Neuronal stem cell (in vitro differentiated cells): ENCODE data around the gene GRIA1. TPM values are rescaled to one million over a fixed set of nuclear protein-coding genes. Genes with fewer than 3 reads are reported as not detected.
"Not testable (repeated sequence)": the region's sequence is repeated elsewhere in the genome, so short reads cannot be mapped to it uniquely, and the experiment has no call there.

Source experiments
- DNase-seq: peaks from one replicate; pipeline ENCODE4 v3.0.0-alpha.2; 2013; ENCODE audit warnings: low spot score
- H2AFZ ChIP-seq: one replicate; pipeline ENCODE4 v1.6.1; 2013; ENCODE audit warnings: mild to moderate bottlenecking, low read length, inconsistent platforms
- H2AK5ac ChIP-seq: 2 replicates; pipeline ENCODE4 v1.6.1; 2013; ENCODE audit warnings: low read depth, mild to moderate bottlenecking, inconsistent platforms, low read length, moderate library complexity, mixed read lengths
- H2BK120ac ChIP-seq: 2 replicates; pipeline ENCODE4 v1.6.1; 2013; ENCODE audit warnings: low read depth, mild to moderate bottlenecking, inconsistent platforms, low read length, moderate library complexity, mixed read lengths
- H2BK12ac ChIP-seq: one replicate; pipeline ENCODE4 v1.6.1; 2013; ENCODE audit warnings: low read length, inconsistent platforms
- H2BK15ac ChIP-seq: 2 replicates; pipeline ENCODE4 v1.6.1; 2013; ENCODE audit warnings: mild to moderate bottlenecking, low read length, inconsistent platforms, mixed read lengths
- H2BK5ac ChIP-seq: one replicate; pipeline ENCODE4 v1.6.1; 2013; ENCODE audit warnings: inconsistent platforms, mild to moderate bottlenecking, low read length, moderate library complexity
- H3K14ac ChIP-seq: one replicate; pipeline ENCODE4 v1.6.1; 2013; ENCODE audit warnings: low read length, inconsistent platforms
- H3K18ac ChIP-seq: 2 replicates; pipeline ENCODE4 v1.6.1; 2013; ENCODE audit warnings: low read length, inconsistent platforms
- H3K23ac ChIP-seq: 2 replicates; pipeline ENCODE4 v1.6.1; 2013; ENCODE audit warnings: low read depth, mild to moderate bottlenecking, mixed read lengths, low read length, inconsistent platforms; ENCODE audit not compliant: poor library complexity
- H3K27ac ChIP-seq: replicated peaks from 3 replicates; pipeline ENCODE4 v1.5.1; 2013; ENCODE audit warnings: low read length, inconsistent platforms
- H3K27me3 ChIP-seq, 3 experiments: 2 replicates each; pipeline ENCODE4 v1.6.1; 2013; ENCODE audit warnings: low read length in 3 of 3, mild to moderate bottlenecking in 2 of 3, inconsistent platforms in 1 of 3, low read depth in 1 of 3, mixed read lengths in 1 of 3, moderate library complexity in 1 of 3; ENCODE audit not compliant: control insufficient read depth in 3 of 3, insufficient read depth in 3 of 3
- H3K36me3 ChIP-seq, 2 donors: replicated peaks in 1 of 2; 2 replicates each; pipeline ENCODE4 v1.6.1; 2013; ENCODE audit warnings: low read length in 2 of 2; ENCODE audit not compliant: control insufficient read depth in 2 of 2, insufficient read depth in 2 of 2
- H3K4ac ChIP-seq: 2 replicates; pipeline ENCODE4 v1.6.1; 2013; ENCODE audit warnings: inconsistent platforms, mild to moderate bottlenecking, low read length, moderate library complexity
- H3K4me1 ChIP-seq, 2 donors: 1 replicate in 1 of 2; 2 replicates in 1 of 2; pipeline ENCODE4 v1.6.1; 2013; ENCODE audit warnings: low read length in 2 of 2, low read depth in 1 of 2; ENCODE audit not compliant: control insufficient read depth in 2 of 2, insufficient read depth in 1 of 2
- H3K4me2 ChIP-seq: one replicate; pipeline ENCODE4 v1.6.1; 2013; ENCODE audit warnings: mild to moderate bottlenecking, low read length, inconsistent platforms; ENCODE audit not compliant: insufficient read depth, poor library complexity, severe bottlenecking
- H3K4me3 ChIP-seq, 2 donors: 2 replicates each; pipeline ENCODE4 v1.5.1; 2013; ENCODE audit warnings: low read length in 2 of 2, mild to moderate bottlenecking in 2 of 2, inconsistent platforms in 1 of 2, moderate library complexity in 1 of 2
- H3K79me1 ChIP-seq: one replicate; pipeline ENCODE4 v1.6.1; 2013; ENCODE audit warnings: low read depth, mild to moderate bottlenecking, inconsistent platforms, low read length, moderate library complexity
- H3K9ac ChIP-seq: one replicate; pipeline ENCODE4 v1.6.1; 2013; ENCODE audit warnings: mild to moderate bottlenecking, low read depth, low read length, inconsistent platforms; ENCODE audit not compliant: poor library complexity
- H3K9me3 ChIP-seq, 2 donors: replicated peaks in 1 of 2; 2 replicates each; pipeline versions ENCODE3 to v1.6.1; 2013; ENCODE audit warnings: low read length in 2 of 2, mild to moderate bottlenecking in 2 of 2, inconsistent platforms in 1 of 2, low read depth in 1 of 2, mixed read lengths in 1 of 2, moderate library complexity in 1 of 2; ENCODE audit not compliant: control insufficient read depth in 2 of 2, insufficient read depth in 1 of 2
- H4K8ac ChIP-seq: one replicate; pipeline ENCODE4 v1.6.1; 2013; ENCODE audit warnings: low read depth, mild to moderate bottlenecking, inconsistent platforms, low read length, moderate library complexity
- H4K91ac ChIP-seq: one replicate; pipeline ENCODE4 v1.6.1; 2013; ENCODE audit warnings: low read length, low read depth, mild to moderate bottlenecking, inconsistent platforms; ENCODE audit not compliant: poor library complexity
- WGBS, 2 donors: extraction: QIAGEN DNeasy Blood & Tissue Kit; methylation state at CpG; one replicate each; pipeline ENCODE4 v1.1.7; 2013; ENCODE audit warnings: missing lambda C conversion rate in 2 of 2, mixed read lengths in 1 of 2; ENCODE audit not compliant: insufficient read length in 2 of 2, insufficient replicate concordance in 1 of 2; ENCODE audit errors: extremely low coverage in 2 of 2; 5-methylcytosine and 5-hydroxymethylcytosine counted together
- small RNA-seq: library from polyadenylated mRNA; stranded (forward); fragments of <200 nt; extraction: miRNeasy Mini kit (QIAGEN cat#:217004); gene quantifications from one replicate; pipeline ENCODE3, GENCODE V24; 2013; ENCODE audit not compliant: insufficient read depth

GRIA1 gene

DNA sequence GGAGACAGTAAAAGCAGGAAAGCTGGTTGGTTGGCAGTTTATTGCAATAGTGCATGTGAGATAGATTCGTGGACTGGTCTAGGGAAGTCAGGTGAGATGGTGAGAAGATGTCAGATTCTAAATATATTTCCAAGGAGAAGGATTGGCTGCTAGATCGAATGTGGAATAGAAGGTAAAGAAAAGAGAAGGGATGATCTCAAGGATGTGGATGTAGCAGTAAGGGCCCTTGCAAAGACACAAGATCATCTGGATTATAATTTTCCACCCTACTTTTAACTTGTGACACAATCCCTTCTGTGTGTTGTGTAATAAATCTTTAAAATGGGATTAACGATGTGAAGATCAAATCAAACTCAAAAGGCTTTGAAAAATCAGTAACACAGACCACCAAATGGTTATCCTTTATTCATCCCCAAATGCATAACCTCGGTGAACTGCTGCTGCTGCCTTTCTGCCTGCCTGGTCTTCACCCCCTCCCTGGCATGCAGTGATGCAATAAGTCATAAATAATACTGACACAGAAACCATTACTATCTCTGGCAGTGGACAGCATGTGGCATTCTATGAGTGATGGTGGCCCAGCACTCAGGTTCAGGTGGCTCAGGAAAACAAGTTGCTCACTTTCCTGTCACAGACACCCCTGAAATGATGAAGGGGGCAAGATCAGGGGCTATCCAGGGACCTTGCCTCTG lies 369.9 kb downstream of the GRIA1 start:
- Histone ChIP-seq H4K91ac (no peak overlapping the region), H3K18ac (peak overlapping the region; percentile 32), H3K4me2 (no peak overlapping the region), H3K27ac (no peak overlapping the region), H4K8ac (no peak overlapping the region), H3K4ac (no peak overlapping the region), H2BK15ac (no peak overlapping the region), H3K36me3 (no peaks in the 10 kb centered on the region), H3K23ac (no peak overlapping the region), H3K9me3 (peaks cover 0 to 3% of the 10 kb centered on the region in 2 donors), H2BK120ac (no peak overlapping the region), H3K4me1 (no peaks in the 10 kb centered on the region), H2BK12ac (no peak overlapping the region), H3K9ac (no peak overlapping the region), H2AFZ (no peak overlapping the region), H2AK5ac (no peak overlapping the region), H3K79me1 (no peaks in the 10 kb centered on the region), H3K14ac (no peak overlapping the region), H2BK5ac (no peak overlapping the region), H3K27me3 (peaks cover 0 to 5% (median 0%) of the 10 kb centered on the region in 3 experiments), H3K4me3 (no peak overlapping the region)
- DNase-seq: no peak
- WGBS, 2 donors: no CpG with 5 or more reads among the region's 4 CpGs

DNA sequence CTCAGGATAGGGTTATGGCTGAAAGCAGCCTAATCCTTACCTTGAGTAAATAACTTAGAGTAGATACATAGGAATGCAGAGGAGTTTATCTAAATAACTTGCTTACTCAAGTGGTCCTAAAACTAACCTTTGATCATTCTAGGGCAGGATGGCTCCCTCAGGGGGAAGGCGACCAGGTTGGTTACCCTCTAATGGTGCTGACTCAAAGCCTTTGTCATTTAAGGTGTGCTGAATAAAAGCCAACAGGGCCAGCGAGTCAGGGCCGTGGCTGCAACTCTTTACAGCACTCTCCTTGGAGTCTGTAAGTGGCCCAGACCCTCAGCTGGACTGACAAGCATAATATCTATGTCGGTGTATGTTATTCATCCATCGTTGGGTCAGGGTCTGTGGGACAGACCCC lies 372.4 kb downstream of the GRIA1 start:
- H2AFZ ChIP-seq, H3K4me3 ChIP-seq, H3K79me1 ChIP-seq, H3K9me3 ChIP-seq, H4K91ac ChIP-seq, H3K18ac ChIP-seq, DNase-seq, H2BK15ac ChIP-seq, H3K14ac ChIP-seq, H3K4me1 ChIP-seq, H3K4ac ChIP-seq, H3K27ac ChIP-seq, H2AK5ac ChIP-seq, H2BK120ac ChIP-seq, H3K23ac ChIP-seq, H2BK12ac ChIP-seq, H3K4me2 ChIP-seq, H3K9ac ChIP-seq, H3K27me3 ChIP-seq, H2BK5ac ChIP-seq, H3K36me3 ChIP-seq, H4K8ac ChIP-seq: not testable (repeated sequence)
- no CpG with 5 or more reads among the region's 5 CpGs for WGBS, 2 donors

Small RNAs within 50 kb of the gene (small RNA-seq; reads per million reads assigned to genes)
- not detected for gene RN7SL177P
